Nephron (organoid): ENCODE data around the gene VAMP8.
A peak's percentile ranks its signal among the peaks of the same experiment; 100 is the strongest.
"Not testable (repeated sequence)": the region's sequence is repeated elsewhere in the genome, so short reads cannot be mapped to it uniquely, and the experiment has no call there.

ENCODE experiments used
- H3K27ac Mint-ChIP-seq, 3 experiments: 2 replicates each; pipeline ENCODE4 v1.8.0; 2020; ENCODE audit warnings: mixed read lengths in 3 of 3, mild to moderate bottlenecking in 2 of 3, moderate library complexity in 1 of 3
- H3K27me3 Mint-ChIP-seq: 2 replicates; pipeline ENCODE4 v1.8.0; 2021; ENCODE audit warnings: low read depth, mild to moderate bottlenecking, moderate library complexity, mixed read lengths
- H3K36me3 Mint-ChIP-seq: 2 replicates; pipeline ENCODE4 v1.8.0; 2020; ENCODE audit warnings: low read depth, mixed read lengths
- H3K4me1 Mint-ChIP-seq: 2 replicates; pipeline ENCODE4 v1.8.0; 2020; ENCODE audit warnings: mixed read lengths
- H3K4me3 Mint-ChIP-seq, 3 experiments: 2 replicates each; pipeline ENCODE4 v1.8.0; 2020; ENCODE audit warnings: mild to moderate bottlenecking in 3 of 3, mixed read lengths in 3 of 3, moderate library complexity in 2 of 3
- H3K9me3 Mint-ChIP-seq: 2 replicates; pipeline ENCODE4 v1.8.0; 2020; ENCODE audit warnings: mixed read lengths
- CTCF ChIP-seq, 3 experiments: fragments of 200-600 bp; sonication (generic); IDR thresholded peaks; one replicate each; pipeline ENCODE4 v1.5.0; 2021; ENCODE audit warnings: antibody characterized with exemption in 3 of 3; ENCODE audit not compliant: unreplicated experiment in 3 of 3

Gene VAMP8

GRCh38 chr2:85600951-85601770 lies 23.8 kb downstream of the VAMP8 start:
- peak overlapping the region; percentile 89 to 91 (median 90) for H3K4me3 Mint-ChIP-seq
- H3K36me3 Mint-ChIP-seq: no peaks in the 10 kb centered on the region
- peak overlapping the region in 2 of 3 experiments; percentile 68 to 89 for H3K27ac Mint-ChIP-seq
- H3K27me3 Mint-ChIP-seq: no peaks in the 10 kb centered on the region
- no peaks in the 10 kb centered on the region for H3K9me3 Mint-ChIP-seq
- H3K4me1 Mint-ChIP-seq: peaks cover 24% of the 10 kb centered on the region
- TF ChIP-seq CTCF (IDR thresholded peaks at IDR 0.05; ENCODE audit: unreplicated experiment in 3 of 3): no peak

- Mint-ChIP-seq H3K9me3 (no peaks in the 10 kb centered on the region), H3K27me3 (no peaks in the 10 kb centered on the region), H3K4me3 (peak overlapping the region; percentile 89 to 91 (median 90)), H3K27ac (peak overlapping the region in 2 of 3 experiments; percentile 68 to 89), H3K4me1 (peaks cover 24% of the 10 kb centered on the region), H3K36me3 (peaks cover 1% of the 10 kb centered on the region)
- no peak for TF ChIP-seq CTCF (IDR thresholded peaks at IDR 0.05; ENCODE audit: unreplicated experiment in 3 of 3)
Measured at GRCh38 chr2:85601771-85602475, 24.5 kb downstream of the VAMP8 start.

GRCh38 chr2:85602476-85603234 lies 25.3 kb downstream of the VAMP8 start, which contains the start of gene TMEM150A:
Gene TMEM150A, minus strand, starts transcription at chr2:85602698. Its CDS starts 750 bp downstream, at chr2:85601948.
- peak within 1 kb of the TSS; percentile 90 to 91 (median 91) for H3K4me3 Mint-ChIP-seq
- H3K9me3 Mint-ChIP-seq: no peaks in the 10 kb centered on the region
- no peaks in the 10 kb centered on the region for H3K27me3 Mint-ChIP-seq
- TF ChIP-seq CTCF (IDR thresholded peaks at IDR 0.05; ENCODE audit: unreplicated experiment in 3 of 3): peak; percentile 32 to 54 (median 43)
- H3K27ac Mint-ChIP-seq: peak within 1 kb of the TSS; percentile 76 to 91 (median 89)
- H3K4me1 Mint-ChIP-seq: peaks cover 25% of the 10 kb centered on the region
- H3K36me3 Mint-ChIP-seq: peaks cover 6% of the 10 kb centered on the region

- Mint-ChIP-seq H3K27ac (peak overlapping the region in 1 of 3 experiments; percentile 26), H3K4me3 (peak overlapping the region; percentile 85 to 91 (median 91)), H3K4me1 (peaks cover 33% of the 10 kb centered on the region), H3K36me3 (peaks cover 17% of the 10 kb centered on the region)
- H3K27me3 Mint-ChIP-seq, H3K9me3 Mint-ChIP-seq: not testable (repeated sequence)
Measured at GRCh38 chr2:85604133-85604444, 26.7 kb downstream of the VAMP8 start.

GRCh38 chr2:85604568-85605339 lies 27.4 kb downstream of the VAMP8 start:
- no peak for TF ChIP-seq CTCF (IDR thresholded peaks at IDR 0.05; ENCODE audit: unreplicated experiment in 3 of 3)
- Mint-ChIP-seq H3K4me1 (peaks cover 33% of the 10 kb centered on the region), H3K27me3 (peaks cover 3% of the 10 kb centered on the region), H3K9me3 (no peaks in the 10 kb centered on the region), H3K4me3 (peak overlapping the region; percentile 49 to 91 (median 55)), H3K36me3 (peaks cover 21% of the 10 kb centered on the region), H3K27ac (peak overlapping the region; percentile 55 to 66 (median 60))
